Endothelial cell (in vitro differentiated cells): ENCODE data around the gene TMED3. TPM values are rescaled to one million over a fixed set of nuclear protein-coding genes. Genes with fewer than 3 reads are reported as not detected.
A peak's percentile ranks its signal among the peaks of the same experiment; 100 is the strongest.

Source experiments
- DNase-seq: peaks from one replicate; pipeline ENCODE4 v3.0.0; 2021; ENCODE audit warnings: low spot score
- H3K27ac Mint-ChIP-seq: one replicate; pipeline ENCODE4 v1.8.0; 2021; ENCODE audit warnings: mixed read lengths, inconsistent platforms; ENCODE audit not compliant: unreplicated experiment
- H3K27me3 Mint-ChIP-seq: one replicate; pipeline ENCODE4 v1.8.0; 2021; ENCODE audit warnings: mild to moderate bottlenecking, moderate library complexity, mixed read lengths, inconsistent platforms; ENCODE audit not compliant: unreplicated experiment
- H3K36me3 Mint-ChIP-seq: one replicate; pipeline ENCODE4 v1.8.0; 2021; ENCODE audit warnings: mild to moderate bottlenecking, low read depth, mixed read lengths, inconsistent platforms; ENCODE audit not compliant: unreplicated experiment
- H3K4me1 Mint-ChIP-seq: one replicate; pipeline ENCODE4 v1.8.0; 2021; ENCODE audit warnings: mild to moderate bottlenecking, mixed read lengths, inconsistent platforms; ENCODE audit not compliant: unreplicated experiment
- H3K4me3 Mint-ChIP-seq: one replicate; pipeline ENCODE4 v1.8.0; 2021; ENCODE audit warnings: mild to moderate bottlenecking, mixed read lengths, inconsistent platforms; ENCODE audit not compliant: unreplicated experiment
- H3K9me3 Mint-ChIP-seq: one replicate; pipeline ENCODE4 v1.8.0; 2021; ENCODE audit warnings: mixed read lengths, inconsistent platforms; ENCODE audit not compliant: unreplicated experiment
- long read RNA-seq: library from polyadenylated mRNA; unstranded; transcript quantifications from one replicate; pipeline ENCODE4 v2.0.0, GENCODE V29; 2020; ENCODE audit not compliant: unreplicated experiment
- total RNA-seq: library from RNA; stranded (reverse); fragmentation: NEBNext Ultra II Directional; extraction: Animal tissue kit (Norgen Biotek cat#: 25700); gene quantifications from one replicate; pipeline ENCODE4 v1.2.1, GENCODE V29; 2021; ENCODE audit not compliant: unreplicated experiment
- TF ChIP-seq, protein P1 (sequence below): fragments of 200-600 bp; sonication (generic); IDR thresholded peaks from one replicate; pipeline ENCODE4 v1.5.0; 2021; ENCODE audit warnings: antibody characterized with exemption; ENCODE audit not compliant: unreplicated experiment

Gene TMED3
- 45.3 TPM for total RNA-seq
- long read RNA-seq, transcript TMED3-201 (3 exons, 1,475 nt), result major isoform, 90 of 101 reads
- long read RNA-seq, transcript TMED3-204 (4 exons, 1,483 nt), result minor isoform, 5 of 101 reads
- long read RNA-seq, partial matches to known transcripts, result 5 of 101 reads
- long read RNA-seq, other reads (novel, unspliced or antisense), result 1 of 101 reads

DNA sequence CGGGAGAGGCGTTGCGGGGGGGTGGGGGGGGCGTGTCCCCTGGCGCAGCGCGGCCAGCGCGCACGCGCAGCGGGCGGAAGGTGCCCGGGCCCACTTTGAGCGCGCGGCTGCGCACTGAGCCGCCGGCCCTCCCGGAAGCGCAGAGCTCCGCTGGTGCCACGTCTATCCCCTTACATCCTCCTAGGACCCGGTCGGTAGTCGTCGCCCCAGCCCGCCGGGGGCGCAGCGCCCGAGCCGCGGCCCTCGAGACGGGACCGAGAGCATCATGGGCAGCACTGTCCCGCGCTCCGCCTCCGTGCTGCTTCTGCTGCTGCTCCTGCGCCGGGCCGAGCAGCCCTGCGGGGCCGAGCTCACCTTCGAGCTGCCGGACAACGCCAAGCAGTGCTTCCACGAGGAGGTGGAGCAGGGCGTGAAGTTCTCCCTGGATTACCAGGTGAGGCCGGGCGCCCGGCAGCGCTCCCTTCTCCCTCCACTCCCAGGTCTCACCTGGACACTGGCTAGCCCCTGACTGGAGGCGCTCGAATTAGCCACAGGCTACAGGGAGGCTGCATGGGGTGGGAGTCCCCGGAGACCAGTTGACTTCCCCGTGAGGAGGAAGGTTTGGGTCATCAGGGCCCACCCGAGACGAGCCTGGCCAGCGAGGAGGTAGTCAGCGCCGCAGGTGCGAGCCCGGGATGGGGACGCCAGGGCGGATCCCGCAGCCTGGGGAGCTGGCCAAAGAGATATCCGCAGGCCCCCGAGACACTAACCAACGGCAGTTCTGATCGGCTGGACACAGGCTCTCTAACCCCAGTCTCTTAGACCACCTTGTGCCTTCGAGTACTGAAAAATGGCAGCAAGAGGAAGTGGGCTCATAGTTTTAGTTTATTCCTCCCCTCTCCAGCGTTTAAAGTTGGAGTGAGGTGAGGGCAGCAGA is at the start of gene TMED3:
TSS of gene TMED3 (plus strand) at position 128 of the 916 bp plus-strand sequence. CDS start at position 266, 138 bp downstream.
- Mint-ChIP-seq H3K9me3 (no peaks in the 10 kb centered on the region), H3K27me3 (peaks cover 5% of the 10 kb centered on the region), H3K4me1 (peaks cover 8% of the 10 kb centered on the region), H3K27ac (peak within 1 kb of the TSS; percentile 66), H3K4me3 (peak within 1 kb of the TSS; percentile 93), H3K36me3 (peaks cover 27% of the 10 kb centered on the region)
- peak; percentile 74 for DNase-seq
- TF ChIP-seq, protein P1, sequence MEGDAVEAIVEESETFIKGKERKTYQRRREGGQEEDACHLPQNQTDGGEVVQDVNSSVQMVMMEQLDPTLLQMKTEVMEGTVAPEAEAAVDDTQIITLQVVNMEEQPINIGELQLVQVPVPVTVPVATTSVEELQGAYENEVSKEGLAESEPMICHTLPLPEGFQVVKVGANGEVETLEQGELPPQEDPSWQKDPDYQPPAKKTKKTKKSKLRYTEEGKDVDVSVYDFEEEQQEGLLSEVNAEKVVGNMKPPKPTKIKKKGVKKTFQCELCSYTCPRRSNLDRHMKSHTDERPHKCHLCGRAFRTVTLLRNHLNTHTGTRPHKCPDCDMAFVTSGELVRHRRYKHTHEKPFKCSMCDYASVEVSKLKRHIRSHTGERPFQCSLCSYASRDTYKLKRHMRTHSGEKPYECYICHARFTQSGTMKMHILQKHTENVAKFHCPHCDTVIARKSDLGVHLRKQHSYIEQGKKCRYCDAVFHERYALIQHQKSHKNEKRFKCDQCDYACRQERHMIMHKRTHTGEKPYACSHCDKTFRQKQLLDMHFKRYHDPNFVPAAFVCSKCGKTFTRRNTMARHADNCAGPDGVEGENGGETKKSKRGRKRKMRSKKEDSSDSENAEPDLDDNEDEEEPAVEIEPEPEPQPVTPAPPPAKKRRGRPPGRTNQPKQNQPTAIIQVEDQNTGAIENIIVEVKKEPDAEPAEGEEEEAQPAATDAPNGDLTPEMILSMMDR, result no peak

DNA sequence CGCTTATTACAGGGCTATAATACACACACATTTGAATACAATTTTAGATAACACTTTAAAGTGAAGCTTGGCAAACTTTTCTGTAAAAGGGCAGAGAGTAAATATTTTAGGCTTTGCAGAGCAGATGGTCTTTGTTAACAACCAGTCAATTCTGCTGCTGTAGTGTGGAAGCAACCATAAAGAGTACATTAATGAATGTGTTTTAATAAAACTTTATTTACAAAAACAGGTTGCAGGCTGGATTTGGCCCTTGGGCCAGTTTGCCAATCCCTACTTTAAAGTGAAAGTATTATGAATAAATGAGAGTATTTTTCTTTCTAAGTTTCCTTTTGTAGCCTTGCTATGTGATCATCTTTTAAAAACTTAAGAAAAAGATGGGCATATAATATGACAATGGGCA is 49.1 kb upstream of the TMED3 start:
- TF ChIP-seq, protein P1, result no peak
- DNase-seq, result no peak
- H3K36me3 Mint-ChIP-seq, result no peaks in the 10 kb centered on the region
- no peak overlapping the region for H3K27ac Mint-ChIP-seq
- no peak overlapping the region for H3K4me3 Mint-ChIP-seq
- peaks cover 1% of the 10 kb centered on the region for H3K27me3 Mint-ChIP-seq
- no peaks in the 10 kb centered on the region for H3K4me1 Mint-ChIP-seq
- H3K9me3 Mint-ChIP-seq, result no peaks in the 10 kb centered on the region

DNA sequence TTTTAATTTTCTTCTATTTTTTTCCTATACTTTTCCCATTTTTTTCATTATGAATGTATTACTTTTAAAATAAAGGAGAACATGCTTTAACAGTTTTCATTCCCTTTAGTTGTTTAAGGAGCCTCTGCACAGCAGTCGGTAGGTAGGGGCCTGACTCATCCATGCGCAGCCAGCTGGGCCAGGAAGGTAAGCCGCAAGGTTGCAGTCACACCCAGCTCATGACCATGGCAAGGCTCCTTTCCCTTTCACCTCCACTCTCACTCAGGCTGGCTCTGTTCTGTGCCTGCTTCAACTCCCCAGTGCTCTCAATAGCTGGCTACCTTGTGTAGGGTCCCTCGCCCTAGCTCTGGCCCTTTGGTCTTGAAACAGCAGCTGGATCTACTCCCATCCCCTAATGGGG is 45.7 kb upstream of the TMED3 start:
- no peaks in the 10 kb centered on the region for H3K4me1 Mint-ChIP-seq

DNA sequence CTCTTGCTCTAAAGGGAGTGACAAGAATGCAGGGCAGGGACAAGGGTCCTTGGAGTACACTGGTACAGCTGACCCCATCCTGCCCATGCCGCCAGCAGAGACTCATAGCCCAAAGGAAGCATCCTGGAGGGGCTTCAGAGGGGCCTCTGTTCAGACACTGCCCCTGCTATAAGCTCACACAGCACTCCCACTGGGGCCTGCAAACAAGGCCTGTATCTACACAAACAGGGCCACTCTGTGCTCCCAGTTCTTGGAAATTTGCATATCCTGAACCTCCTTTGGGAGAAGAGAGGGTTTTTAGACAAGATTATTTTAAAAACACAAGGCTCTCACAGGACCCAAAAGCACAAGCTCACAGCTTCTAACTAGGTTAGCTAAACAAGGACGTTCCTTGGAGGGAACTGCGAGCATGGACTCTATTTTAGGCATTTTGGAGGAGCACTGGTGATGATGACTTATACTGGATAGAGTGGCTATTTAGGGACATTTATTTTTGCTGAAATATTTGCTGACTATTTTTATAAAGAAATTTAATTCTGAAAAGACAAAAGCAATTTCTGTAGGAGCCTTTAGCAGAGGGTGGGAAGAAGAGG is 44.8 kb upstream of the TMED3 start:
- H3K4me1 Mint-ChIP-seq, result no peaks in the 10 kb centered on the region
- no peaks in the 10 kb centered on the region for H3K9me3 Mint-ChIP-seq
- H3K4me3 Mint-ChIP-seq, result no peak overlapping the region
- no peaks in the 10 kb centered on the region for H3K36me3 Mint-ChIP-seq
- H3K27ac Mint-ChIP-seq, result no peak overlapping the region
- TF ChIP-seq, protein P1, result no peak
- H3K27me3 Mint-ChIP-seq, result no peaks in the 10 kb centered on the region
- DNase-seq, result no peak

More for the DNA sequence above, 45.7 kb upstream of the TMED3 start:
- no peak overlapping the region for H3K27ac Mint-ChIP-seq
- no peak for DNase-seq
- peaks cover 1% of the 10 kb centered on the region for H3K27me3 Mint-ChIP-seq
- no peaks in the 10 kb centered on the region for H3K36me3 Mint-ChIP-seq
- TF ChIP-seq, protein P1, result no peak
- H3K4me3 Mint-ChIP-seq, result no peak overlapping the region
- no peaks in the 10 kb centered on the region for H3K9me3 Mint-ChIP-seq
